Neural progenitor cell (in vitro differentiated cells): ENCODE data around the gene LYRM4.

ENCODE experiments used
- EZH2phosphoT487 ChIP-seq: fragments of 200-600 bp; sonication (generic); IDR thresholded peaks from 2 replicates; pipeline ENCODE4 v1.6.1; 2017; ENCODE audit warnings: antibody characterized with exemption
- TF ChIP-seq, protein P1 (sequence below): fragments of 200-600 bp; sonication (generic); IDR thresholded peaks from 2 replicates; pipeline ENCODE4 v1.5.1; 2017; ENCODE audit warnings: antibody characterized with exemption, mild to moderate bottlenecking

DNA sequence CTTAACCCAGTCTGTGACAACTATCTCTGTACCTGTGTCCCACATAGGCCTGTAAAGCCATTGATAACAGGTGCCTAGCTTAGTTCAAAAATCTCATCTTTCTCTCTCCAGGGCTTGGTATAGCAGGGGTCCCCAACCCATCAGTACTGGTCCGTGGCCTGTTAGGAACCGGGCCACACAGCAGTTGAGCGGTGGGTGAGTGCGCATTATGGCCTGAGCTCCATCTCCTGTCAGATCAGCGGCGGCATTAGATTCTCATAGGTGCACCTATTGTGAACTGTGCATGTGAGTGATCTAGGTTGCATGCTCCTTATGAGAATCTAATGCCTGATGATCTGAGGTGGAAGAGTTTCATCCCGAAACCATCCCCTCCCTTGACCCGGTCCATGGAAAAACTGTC, 3.4 kb downstream of the LYRM4 start:
- TF ChIP-seq, protein P1, sequence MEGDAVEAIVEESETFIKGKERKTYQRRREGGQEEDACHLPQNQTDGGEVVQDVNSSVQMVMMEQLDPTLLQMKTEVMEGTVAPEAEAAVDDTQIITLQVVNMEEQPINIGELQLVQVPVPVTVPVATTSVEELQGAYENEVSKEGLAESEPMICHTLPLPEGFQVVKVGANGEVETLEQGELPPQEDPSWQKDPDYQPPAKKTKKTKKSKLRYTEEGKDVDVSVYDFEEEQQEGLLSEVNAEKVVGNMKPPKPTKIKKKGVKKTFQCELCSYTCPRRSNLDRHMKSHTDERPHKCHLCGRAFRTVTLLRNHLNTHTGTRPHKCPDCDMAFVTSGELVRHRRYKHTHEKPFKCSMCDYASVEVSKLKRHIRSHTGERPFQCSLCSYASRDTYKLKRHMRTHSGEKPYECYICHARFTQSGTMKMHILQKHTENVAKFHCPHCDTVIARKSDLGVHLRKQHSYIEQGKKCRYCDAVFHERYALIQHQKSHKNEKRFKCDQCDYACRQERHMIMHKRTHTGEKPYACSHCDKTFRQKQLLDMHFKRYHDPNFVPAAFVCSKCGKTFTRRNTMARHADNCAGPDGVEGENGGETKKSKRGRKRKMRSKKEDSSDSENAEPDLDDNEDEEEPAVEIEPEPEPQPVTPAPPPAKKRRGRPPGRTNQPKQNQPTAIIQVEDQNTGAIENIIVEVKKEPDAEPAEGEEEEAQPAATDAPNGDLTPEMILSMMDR, result no peak
- no peak for TF ChIP-seq EZH2phosphoT487
